ENCODE results near the gene FAM3B.

Gene FAM3B

DNA sequence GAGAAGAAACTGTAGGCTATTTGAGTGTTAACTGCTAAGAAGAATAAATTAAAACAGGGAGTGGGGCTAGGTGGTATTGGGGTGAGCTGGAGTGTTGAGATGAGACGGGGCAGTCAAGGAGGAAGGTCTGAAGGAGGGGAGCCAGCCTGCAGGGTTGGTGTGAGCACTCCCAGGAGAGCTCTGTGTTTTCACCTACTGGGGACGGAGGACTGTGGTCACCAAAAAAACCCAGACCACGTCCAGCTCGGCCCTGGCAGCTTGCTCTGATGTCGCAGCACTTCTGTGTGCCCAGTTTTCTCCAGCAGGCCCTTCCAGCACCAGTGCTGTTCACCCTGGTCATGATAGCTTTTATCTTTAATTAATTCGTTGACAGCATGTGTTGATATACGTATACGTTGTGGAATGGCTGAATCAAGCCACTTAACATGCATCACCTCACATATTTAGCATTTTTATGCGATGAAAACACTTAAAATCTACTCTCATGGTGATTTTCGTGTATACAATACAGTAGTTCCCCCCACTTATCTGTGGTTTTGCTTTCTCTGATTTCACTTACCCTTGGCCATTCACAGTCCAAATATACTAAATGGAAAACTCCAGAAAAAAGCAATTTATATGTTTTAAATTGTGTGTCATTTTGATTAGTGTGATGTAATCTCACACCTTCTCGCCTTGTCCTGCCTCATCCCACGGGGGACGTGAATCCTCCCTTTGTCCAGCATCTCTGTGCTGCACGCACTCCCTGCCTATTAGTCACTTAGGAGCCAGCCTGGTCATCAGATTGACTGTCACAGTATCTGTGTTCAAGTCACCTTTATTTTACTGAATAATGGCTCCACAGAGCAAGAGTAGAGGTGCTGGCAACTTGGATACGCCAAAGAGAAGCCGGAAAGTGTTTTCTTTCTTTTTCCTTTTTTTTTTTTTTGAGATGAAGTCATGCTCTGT, 12.3 kb downstream of the FAM3B start:
- TF ChIP-seq, protein P1, sequence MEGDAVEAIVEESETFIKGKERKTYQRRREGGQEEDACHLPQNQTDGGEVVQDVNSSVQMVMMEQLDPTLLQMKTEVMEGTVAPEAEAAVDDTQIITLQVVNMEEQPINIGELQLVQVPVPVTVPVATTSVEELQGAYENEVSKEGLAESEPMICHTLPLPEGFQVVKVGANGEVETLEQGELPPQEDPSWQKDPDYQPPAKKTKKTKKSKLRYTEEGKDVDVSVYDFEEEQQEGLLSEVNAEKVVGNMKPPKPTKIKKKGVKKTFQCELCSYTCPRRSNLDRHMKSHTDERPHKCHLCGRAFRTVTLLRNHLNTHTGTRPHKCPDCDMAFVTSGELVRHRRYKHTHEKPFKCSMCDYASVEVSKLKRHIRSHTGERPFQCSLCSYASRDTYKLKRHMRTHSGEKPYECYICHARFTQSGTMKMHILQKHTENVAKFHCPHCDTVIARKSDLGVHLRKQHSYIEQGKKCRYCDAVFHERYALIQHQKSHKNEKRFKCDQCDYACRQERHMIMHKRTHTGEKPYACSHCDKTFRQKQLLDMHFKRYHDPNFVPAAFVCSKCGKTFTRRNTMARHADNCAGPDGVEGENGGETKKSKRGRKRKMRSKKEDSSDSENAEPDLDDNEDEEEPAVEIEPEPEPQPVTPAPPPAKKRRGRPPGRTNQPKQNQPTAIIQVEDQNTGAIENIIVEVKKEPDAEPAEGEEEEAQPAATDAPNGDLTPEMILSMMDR (IDR thresholded peaks at IDR 0.05; ENCODE audit: low read depth, low read length, missing control alignments), result no peak
- in situ Hi-C loops (cut with HindIII; ENCODE audit: low pct_ligation_motif_present, low sequenced_read_pairs), result no loop called here
- no peak for DNase-seq
- H3K27ac ChIP-seq, result no peak overlapping the region
- no peaks in the 10 kb centered on the region for H3K36me3 ChIP-seq (replicated peaks)
- H3K4me3 ChIP-seq (ENCODE audit: low read depth, low read length), result no peak overlapping the region
- no peaks in the 10 kb centered on the region for H3K27me3 ChIP-seq (replicated peaks)

DNA sequence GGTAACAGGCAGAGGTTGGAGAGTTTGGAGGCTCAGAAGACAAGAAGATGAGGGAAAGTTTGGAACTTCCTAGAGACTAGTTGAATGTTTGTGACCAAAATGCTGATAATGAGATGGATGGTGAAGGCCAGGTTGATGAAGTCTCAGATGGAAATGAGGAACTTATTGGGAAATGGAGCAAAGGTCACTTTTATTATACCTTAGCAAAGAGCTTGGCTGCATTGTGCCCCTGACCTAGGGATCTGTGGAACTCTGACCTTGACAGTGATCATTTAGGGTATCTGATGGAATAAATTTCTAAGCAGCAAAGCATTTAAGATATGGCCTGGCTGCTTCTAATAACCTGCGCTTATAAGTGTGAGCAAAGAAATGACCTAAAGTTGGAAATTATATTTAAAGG, 17.2 kb downstream of the FAM3B start:
- in situ Hi-C loops (cut with HindIII; ENCODE audit: low pct_ligation_motif_present, low sequenced_read_pairs), result no loop called here
- DNase-seq, result no peak
- Histone ChIP-seq H3K27ac (no peak overlapping the region), H3K36me3 (replicated peaks) (no peaks in the 10 kb centered on the region), H3K27me3 (replicated peaks) (no peaks in the 10 kb centered on the region), H3K4me3 (ENCODE audit: low read depth, low read length) (no peak overlapping the region)
- TF ChIP-seq, protein P1 (IDR thresholded peaks at IDR 0.05; ENCODE audit: low read depth, low read length, missing control alignments), result no peak

DNA sequence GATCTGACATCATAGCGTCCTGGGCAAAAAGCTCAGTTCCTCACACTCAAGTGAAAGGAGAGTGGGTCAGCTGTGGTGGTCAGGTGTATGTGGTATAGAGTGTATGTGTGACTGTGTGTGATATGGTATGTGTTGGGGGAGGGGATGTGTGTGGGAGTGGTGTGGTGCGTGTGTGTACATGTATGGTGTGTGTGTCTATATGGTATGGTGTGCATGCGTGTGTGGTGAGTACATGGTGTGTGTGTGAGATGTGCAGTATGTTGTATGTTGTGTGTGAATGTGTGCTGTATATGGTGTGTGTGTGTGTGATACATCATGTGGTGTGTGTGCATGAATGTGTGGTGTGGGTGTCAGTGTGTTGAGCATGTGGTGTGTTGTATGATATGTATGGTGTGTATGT, 20.9 kb downstream of the FAM3B start:
- Histone ChIP-seq H3K36me3 (replicated peaks) (no peaks in the 10 kb centered on the region), H3K4me3 (ENCODE audit: low read depth, low read length) (no peak overlapping the region), H3K27me3 (replicated peaks) (no peaks in the 10 kb centered on the region), H3K27ac (no peak overlapping the region)
- in situ Hi-C loops (cut with HindIII; ENCODE audit: low pct_ligation_motif_present, low sequenced_read_pairs), result no loop called here
- no peak for DNase-seq
- TF ChIP-seq, protein P1 (IDR thresholded peaks at IDR 0.05; ENCODE audit: low read depth, low read length, missing control alignments), result no peak

DNA sequence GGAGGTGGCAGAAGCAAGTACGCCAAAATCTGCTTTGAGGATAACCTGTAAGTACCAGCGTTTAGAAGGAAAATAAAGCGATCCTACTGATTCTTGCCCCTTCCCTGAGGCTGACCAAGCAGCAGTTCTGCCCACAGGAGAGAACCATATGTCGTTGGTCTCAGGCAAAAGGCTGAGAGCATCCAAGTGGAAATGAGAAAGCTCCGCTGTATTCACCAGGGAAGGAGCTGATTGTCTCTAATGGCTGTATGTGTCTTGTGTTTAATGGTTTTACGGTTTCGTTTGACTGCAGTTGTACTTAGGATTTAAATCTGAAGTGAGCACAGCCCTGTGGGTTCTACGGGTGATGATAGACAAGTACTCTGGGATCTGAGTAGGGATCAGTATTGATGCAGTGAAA, 21.9 kb downstream of the FAM3B start:
- H3K27me3 ChIP-seq (replicated peaks), result no peaks in the 10 kb centered on the region

DNA sequence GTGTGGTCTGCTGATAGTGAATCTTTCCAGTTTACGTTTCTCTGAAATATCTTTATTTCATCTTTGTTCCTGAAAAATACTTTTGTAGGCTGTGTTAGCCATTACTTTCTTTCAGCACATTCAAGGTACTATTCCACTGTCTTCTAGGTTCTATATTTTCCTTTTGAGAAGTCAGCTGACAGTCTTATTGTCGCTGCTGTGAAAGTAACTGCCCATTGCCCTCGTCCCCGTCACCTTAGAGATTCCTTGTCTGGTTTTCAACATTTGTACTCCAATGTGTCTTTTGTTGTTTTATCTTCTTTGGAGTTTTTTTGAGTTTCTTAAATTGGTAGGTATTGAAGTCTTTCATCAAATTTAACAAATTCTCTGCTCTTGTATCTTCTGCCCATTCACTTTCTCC, 25.4 kb downstream of the FAM3B start:
- no peaks in the 10 kb centered on the region for H3K36me3 ChIP-seq (replicated peaks)
- TF ChIP-seq, protein P1 (IDR thresholded peaks at IDR 0.05; ENCODE audit: low read depth, low read length, missing control alignments), result no peak
- in situ Hi-C loops (cut with HindIII; ENCODE audit: low pct_ligation_motif_present, low sequenced_read_pairs), result no loop called here
- H3K27me3 ChIP-seq (replicated peaks), result no peaks in the 10 kb centered on the region
- H3K27ac ChIP-seq, result no peak overlapping the region
- DNase-seq, result no peak
- H3K4me3 ChIP-seq (ENCODE audit: low read depth, low read length), result no peak overlapping the region

More for the DNA sequence above, 21.9 kb downstream of the FAM3B start:
- in situ Hi-C loops (cut with HindIII; ENCODE audit: low pct_ligation_motif_present, low sequenced_read_pairs), result no loop called here
- TF ChIP-seq, protein P1 (IDR thresholded peaks at IDR 0.05; ENCODE audit: low read depth, low read length, missing control alignments), result no peak
- Histone ChIP-seq H3K36me3 (replicated peaks) (no peaks in the 10 kb centered on the region), H3K27ac (no peak overlapping the region), H3K4me3 (ENCODE audit: low read depth, low read length) (no peak overlapping the region)
- no peak for DNase-seq
